Brain microvascular endothelial cell (primary cell): ENCODE measurements around the gene HOXB4.

ENCODE experiments used
- DNase-seq: peaks from one replicate; pipeline ENCODE4 v3.0.0-alpha.2; 2020
- H3K27ac ChIP-seq: fragments of 250-450 bp; sonication (Bioruptor Pico); 2 replicates; pipeline ENCODE4 v1.5.1; 2020; ENCODE audit warnings: mild to moderate bottlenecking, moderate library complexity
- H3K27me3 ChIP-seq: fragments of 250-450 bp; sonication (Bioruptor Pico); replicated peaks from 2 replicates; pipeline ENCODE4 v1.5.1; 2020; ENCODE audit warnings: mild to moderate bottlenecking
- H3K36me3 ChIP-seq: fragments of 250-450 bp; sonication (Bioruptor Pico); replicated peaks from 2 replicates; pipeline ENCODE4 v1.5.1; 2020; ENCODE audit warnings: mild to moderate bottlenecking
- H3K4me3 ChIP-seq: 2 replicates; pipeline ENCODE4 v1.5.1; 2011; ENCODE audit warnings: low read depth, mild to moderate bottlenecking, control low read depth, low read length, moderate library complexity
- CTCF ChIP-seq: IDR thresholded peaks from 2 replicates; pipeline ENCODE4 v1.5.1; 2011; ENCODE audit warnings: low read depth, mild to moderate bottlenecking, moderate library complexity, low read length, control low read depth, inconsistent platforms; ENCODE audit errors: missing control alignments
- in situ Hi-C: cut with HindIII; loops from 2 replicates; pipeline ENCODE4 v1.10.0; 2017; ENCODE audit warnings: low sequenced_read_pairs, low pct_ligation_motif_present

The HOXB4 gene

GRCh38 chr17:48559840-48560817 lies 18.0 kb downstream of the HOXB4 start:
- H3K36me3 ChIP-seq = no peaks in the 10 kb centered on the region
- no peak for DNase-seq
- no peak for TF ChIP-seq CTCF
- no peak overlapping the region for H3K27ac ChIP-seq
- peaks cover 90% of the 10 kb centered on the region for H3K27me3 ChIP-seq
- H3K4me3 ChIP-seq = no peak overlapping the region
- in situ Hi-C loops = no loop called here

GRCh38 chr17:48559122-48559839 lies 18.9 kb downstream of the HOXB4 start:
- no peak for DNase-seq
- TF ChIP-seq CTCF = no peak
- no peaks in the 10 kb centered on the region for H3K36me3 ChIP-seq
- peaks cover 90% of the 10 kb centered on the region for H3K27me3 ChIP-seq
- in situ Hi-C loops = no loop called here
- H3K27ac ChIP-seq = no peak overlapping the region
- no peak overlapping the region for H3K4me3 ChIP-seq

DNA sequence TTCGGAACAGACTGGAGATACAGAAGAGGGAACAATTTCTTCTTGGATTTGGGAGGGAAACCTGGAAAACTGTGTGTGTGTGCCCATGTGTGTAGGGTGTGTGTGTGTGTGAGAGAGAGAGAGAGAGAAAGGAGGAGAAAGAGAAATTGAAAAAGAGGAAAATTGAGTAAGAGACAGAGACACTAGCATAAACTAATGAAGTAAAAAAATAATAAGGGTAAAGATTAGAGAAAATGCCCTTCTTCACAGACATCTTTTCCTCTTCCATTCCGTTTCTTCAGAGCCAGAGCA lies 19.4 kb downstream of the HOXB4 start:
- no peak for TF ChIP-seq CTCF
- no peak for DNase-seq
- in situ Hi-C loops = no loop called here
- Histone ChIP-seq H3K4me3 (no peak overlapping the region), H3K27me3 (peaks cover 91% of the 10 kb centered on the region), H3K36me3 (no peaks in the 10 kb centered on the region), H3K27ac (no peak overlapping the region)

DNA sequence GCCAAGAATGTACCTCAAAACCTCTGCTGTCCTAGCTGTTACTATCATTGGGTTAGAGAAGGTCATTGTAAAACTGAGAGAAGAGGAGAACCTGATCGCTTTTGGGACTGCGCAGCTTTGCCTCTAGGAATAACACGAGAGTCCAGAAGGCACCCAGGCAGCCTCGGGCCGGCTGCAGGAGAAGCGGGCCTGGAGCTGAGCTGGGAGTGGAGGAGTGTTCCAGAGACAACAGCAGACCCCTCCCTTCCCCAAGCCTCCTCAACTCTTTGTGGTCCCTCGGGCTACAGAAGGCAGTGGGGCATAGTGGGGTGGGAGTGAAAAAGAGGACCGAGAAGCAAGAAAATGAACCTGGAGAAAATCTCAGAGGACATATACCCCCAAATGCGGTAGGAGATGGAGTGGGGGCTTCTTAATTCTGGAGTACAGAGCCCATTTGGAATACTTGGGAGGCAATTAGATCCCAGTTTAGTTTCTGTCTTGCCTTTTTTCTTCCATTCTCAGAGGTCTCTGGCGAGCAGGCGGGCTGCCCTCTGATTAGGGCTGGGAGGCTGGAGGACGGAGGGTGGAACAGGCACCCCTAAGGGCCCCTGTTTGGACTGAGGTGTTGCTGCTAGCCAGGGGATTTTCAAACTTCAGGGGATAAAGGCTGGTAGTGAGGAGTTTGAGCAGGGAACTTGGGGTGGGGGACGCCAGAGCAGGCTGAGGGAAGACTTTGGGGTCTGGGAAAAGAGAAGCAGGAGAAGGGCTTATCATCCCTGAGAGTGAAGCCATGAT lies 19.9 kb downstream of the HOXB4 start:
- H3K27me3 ChIP-seq = peaks cover 90% of the 10 kb centered on the region
- in situ Hi-C loops = no loop called here
- no peaks in the 10 kb centered on the region for H3K36me3 ChIP-seq
- TF ChIP-seq CTCF = no peak
- no peak overlapping the region for H3K27ac ChIP-seq
- no peak overlapping the region for H3K4me3 ChIP-seq
- no peak for DNase-seq

GRCh38 chr17:48556576-48557401 lies 21.4 kb downstream of the HOXB4 start:
- in situ Hi-C loops = no loop called here
- no peak overlapping the region for H3K27ac ChIP-seq

More at GRCh38 chr17:48556576-48557401, 21.4 kb downstream of the HOXB4 start:
- TF ChIP-seq CTCF = no peak
- no peak for DNase-seq
- H3K27me3 ChIP-seq = peaks cover 88% of the 10 kb centered on the region
- H3K36me3 ChIP-seq = no peaks in the 10 kb centered on the region
- H3K4me3 ChIP-seq = no peak overlapping the region
